HG03469 (cell line): Measurements from ENCODE around the gene RTF2.
"Not testable (repeated sequence)": the region's sequence is repeated elsewhere in the genome, so short reads cannot be mapped to it uniquely, and the experiment has no call there.

Source experiments
- ATAC-seq: cut with Tn5 transposase; IDR thresholded peaks from one replicate; pipeline ENCODE4 v1.9.1; 2021; ENCODE audit warnings: mild to moderate bottlenecking, moderate library complexity, moderate number of reproducible peaks; ENCODE audit not compliant: unreplicated experiment

RTF2 gene

DNA sequence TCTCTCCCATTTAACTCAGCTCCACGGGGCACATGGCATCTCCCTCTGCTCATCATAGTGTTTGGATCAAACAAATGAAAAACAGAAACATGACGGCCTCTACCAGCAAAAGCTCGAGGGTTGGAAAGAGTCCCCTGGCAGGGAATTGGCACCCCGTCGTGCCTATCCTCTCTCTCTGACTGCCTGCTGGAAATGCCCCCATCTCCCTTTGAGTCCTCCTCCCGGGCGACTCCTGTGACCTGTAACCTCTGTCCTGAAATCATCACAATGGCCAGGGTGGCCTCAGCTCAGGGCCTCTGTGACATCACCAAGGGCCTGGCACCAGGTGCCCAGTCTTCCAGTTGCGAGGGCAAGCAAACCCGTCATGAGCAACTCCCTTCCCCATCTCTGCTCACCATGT is 64.5 kb downstream of the RTF2 start, which contains the start of gene FAM209B:
Gene FAM209B (plus strand): TSS at position 301 of the 400 bp plus-strand sequence. CDS start 96 bp downstream, at position 397.
- not testable (repeated sequence) for ATAC-seq

DNA sequence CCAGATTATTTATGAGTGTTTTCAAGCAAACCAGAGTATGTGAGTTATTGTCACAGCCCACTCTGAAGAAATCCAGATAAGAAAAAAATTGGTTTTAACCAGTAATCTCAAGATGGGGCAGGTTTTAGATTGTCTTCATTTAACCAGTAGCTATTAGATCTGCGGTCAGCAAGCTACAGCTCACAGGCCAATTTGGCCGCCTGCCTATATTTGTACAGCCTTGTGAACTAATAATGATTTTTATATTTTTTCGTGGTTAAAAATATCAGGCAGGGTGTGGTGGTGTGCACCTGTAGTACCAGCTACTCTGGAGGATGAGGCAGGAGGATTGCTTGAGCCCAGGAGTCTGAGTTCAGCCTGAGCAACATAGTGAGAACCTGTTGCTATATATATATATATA is 69.6 kb downstream of the RTF2 start:
- no peak for ATAC-seq

DNA sequence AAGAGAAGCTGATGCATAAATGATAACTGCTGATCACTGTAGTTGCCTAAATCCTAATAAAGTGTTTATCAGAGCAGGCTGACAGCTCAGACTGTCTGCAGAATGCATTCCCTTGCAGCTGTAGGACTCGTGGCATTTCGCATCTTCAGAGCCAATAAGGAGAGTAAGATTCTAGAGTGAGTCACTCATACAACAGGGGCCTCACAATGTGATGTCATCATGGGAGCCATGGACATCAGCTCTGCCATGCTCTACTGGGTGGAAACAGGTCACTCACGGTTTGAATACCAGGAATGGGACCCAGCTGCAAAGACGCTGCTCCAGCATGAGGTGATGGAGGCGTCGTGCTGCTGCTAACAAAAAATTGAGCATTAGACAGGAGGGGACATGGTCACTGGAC is 72.0 kb downstream of the RTF2 start:
- no peak for ATAC-seq

DNA sequence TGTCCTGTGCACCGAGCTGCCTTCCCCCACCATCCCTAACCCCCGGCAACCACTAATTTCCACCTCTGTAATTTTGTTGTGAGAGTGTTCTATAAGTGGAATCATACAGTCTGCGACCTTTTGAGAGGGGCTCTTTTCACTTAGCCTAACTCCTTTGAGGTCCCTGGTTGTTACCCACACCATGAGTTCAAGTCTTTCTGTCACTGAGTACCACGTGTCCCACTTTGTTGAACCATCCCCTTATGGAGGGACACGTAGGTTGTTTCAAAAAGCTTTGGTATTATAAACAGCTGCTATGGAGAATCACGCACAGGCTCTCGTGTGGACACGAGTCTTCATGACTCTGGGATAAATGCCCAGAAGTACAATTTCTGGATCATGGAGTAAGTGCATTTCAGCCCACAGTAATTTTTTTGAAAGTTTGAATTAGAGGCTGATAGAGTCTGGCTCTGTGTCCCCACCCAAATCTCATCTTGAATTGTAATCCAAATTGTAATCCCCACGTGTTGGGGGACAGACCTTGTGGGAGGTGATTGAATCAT is 74.1 kb downstream of the RTF2 start:
- ATAC-seq, result no peak

DNA sequence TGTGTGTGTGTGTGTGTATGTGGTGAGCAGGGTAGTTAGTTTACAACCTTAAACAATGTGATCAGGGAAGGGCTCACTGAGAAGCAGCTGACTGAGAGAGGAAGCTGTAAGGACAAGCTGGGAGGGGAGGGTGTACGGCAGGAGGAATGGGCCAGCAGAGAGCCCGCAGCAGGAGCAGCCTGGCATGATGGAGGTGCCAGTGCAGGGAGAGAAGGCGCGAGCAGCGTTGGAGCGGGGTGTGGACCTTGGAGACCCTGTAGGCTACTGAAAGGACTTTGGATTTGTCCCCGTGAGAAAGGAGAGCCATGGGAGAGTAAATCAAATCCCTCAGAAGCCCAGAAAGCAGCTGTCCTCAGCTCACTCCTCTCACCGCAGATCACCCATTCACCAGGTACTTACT is 83.1 kb downstream of the RTF2 start:
- ATAC-seq, result no peak

DNA sequence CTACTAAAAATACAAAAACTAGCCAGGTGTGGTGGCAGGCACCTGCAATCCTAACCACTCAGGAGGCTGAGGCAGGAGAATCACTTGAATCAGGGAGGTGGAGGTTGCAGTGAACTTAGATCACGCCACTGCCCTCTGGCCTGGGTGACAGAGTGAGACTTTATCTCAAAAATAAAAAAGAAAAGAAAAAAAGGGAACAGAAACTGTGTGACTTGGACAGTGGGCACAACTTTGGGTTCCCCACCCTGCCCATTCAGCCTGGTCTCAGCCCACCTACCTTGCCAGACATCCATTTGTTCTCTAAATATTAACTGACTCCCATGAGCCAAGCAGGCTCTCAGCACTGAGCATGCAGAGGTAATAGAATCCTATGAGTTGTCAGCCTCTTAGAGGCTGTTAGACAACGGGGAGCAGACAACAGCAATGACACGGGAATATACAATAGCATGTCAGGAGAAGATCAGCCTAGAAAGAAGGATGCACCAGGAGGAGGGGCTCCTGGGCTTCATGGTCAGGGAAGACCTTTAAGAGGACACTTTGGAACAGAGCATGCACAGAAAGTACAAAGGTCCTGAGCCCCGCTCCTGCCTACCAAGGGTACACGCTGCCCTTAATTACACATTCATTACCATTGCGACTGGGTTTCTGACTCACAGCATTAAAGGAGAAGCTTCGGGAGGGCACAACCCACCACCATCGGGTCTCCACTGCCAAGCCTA is 84.6 kb downstream of the RTF2 start:
- no peak for ATAC-seq

DNA sequence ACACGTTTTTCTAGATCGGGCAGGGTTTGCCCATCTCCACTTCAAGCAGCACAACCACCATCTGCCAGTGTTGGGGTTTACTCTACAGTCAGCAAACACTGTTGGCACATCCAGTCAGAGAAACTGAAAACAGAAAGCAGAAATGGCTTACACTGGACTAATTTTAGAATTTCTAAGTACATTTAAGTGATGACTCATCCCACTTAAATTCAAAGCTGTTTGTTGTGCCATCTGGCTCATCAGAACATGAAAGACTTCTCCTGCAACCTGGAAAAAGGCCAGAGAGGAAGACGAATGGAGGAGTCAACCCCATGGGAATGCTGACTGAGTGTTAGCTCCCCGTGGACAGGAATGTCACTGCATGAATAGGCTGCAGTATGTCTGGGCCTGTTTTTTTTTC is 86.4 kb downstream of the RTF2 start:
- peak; percentile 89 for ATAC-seq

DNA sequence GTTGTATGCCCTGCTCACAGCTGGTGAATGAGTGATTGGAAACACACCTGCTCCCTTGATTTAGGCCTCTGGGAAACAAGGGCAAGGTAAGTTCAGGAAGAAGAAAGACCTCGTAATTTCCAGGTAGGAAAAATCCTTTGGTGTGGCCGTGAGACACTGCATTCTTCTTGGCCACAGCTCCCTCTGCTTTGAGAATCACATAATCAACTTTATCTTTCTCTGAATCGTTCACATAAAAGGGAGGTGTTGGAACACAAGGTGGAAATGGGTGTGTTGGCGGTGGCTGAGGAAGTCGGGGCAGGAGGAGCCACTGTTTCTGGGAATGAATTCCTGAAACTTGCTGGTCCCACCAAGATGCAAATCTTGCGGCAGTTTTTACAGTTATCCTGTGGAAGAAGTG is 90.5 kb downstream of the RTF2 start:
- ATAC-seq, result no peak

DNA sequence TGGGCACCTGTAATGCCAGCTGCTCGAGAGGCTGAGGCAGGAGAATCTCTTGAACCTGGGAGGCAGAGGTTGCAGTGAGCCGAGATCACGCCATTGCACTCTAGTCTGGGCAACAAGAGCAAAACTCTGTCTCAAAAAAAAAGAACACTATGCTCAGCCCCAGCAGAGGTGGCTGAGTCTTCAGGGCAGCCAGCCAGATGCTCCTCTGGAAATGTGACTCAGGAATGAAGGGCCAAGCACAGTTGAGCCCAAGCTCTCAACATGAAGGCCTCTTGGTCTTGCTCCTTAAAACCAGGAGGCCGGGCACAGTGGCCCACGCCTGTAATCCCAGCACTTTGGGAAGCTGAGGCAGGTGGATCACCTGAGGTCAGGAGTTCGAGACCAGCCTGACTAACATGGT is 96.1 kb downstream of the RTF2 start:
- ATAC-seq, result not testable (repeated sequence)

DNA sequence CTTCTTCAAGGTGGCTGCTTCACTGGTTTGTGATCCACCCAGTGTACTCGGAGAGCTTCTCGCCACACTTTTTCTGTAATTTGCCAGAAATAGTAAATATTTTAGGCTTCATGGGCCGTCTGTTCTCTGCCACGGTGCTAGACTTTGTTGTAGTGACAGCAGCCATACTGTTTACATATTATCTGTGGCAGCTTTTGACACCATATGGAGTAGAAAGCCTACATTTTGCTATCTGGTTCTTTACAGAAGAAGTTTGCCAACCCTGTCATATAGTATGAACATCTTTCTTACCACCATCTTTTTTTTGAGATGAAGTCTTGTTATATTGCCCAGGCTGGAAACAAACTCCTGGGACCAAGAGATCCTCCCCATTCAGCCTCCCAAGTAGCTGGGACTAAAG is 97.1 kb downstream of the RTF2 start:
- ATAC-seq, result no peak

DNA sequence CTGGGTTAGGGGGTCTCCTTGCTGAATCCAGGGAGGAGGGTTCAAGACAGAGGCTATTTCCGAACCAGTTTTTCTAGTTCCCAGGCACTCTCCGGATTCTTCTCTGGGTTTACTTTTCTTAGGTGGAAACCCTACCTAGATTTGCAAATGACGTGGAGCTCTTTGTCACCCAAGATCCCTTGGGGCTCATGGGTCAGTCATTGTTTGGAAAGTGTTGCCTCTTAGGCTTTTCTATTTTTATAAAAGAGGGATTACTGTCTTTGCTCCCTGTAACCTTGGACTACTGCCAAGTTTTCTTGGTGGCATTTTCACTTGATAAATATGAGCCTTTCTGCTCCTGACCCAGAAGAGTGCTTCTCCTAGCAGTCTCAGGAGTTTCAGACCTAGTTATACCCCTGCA is 98.2 kb downstream of the RTF2 start:
- ATAC-seq, result no peak
